ENCODE results near the gene PFN1.

DNA sequence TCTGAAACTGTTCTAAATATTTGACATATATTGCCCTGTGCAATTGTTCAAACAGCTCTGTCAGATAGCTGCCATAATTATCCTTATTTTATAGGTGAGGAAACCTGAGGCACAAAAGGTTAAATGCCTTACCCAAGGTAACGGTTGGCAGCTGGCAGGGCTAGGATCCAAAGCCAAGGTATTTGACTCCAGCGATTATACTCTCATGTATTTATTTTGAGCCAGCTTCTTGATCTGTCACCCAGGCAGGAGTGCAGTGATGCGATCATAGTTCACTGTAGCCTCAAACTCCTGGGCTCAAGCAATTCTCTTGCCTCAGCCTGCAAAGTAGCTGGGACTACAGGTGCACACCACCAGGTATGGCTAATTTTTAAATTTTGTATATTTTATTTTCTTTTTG is 9.8 kb upstream of the PFN1 start:
- no peak for TF ChIP-seq CTCF (conservative IDR thresholded peaks at IDR 0.05; ENCODE audit: low read depth, low read length)
- no peak for TF ChIP-seq EZH2 (IDR thresholded peaks at IDR 0.05; ENCODE audit: borderline replicate concordance, low read depth, low read length, poor library complexity, severe bottlenecking)

Measured in A673 (cell line).